ENCODE results near the gene HMCES.

DNA sequence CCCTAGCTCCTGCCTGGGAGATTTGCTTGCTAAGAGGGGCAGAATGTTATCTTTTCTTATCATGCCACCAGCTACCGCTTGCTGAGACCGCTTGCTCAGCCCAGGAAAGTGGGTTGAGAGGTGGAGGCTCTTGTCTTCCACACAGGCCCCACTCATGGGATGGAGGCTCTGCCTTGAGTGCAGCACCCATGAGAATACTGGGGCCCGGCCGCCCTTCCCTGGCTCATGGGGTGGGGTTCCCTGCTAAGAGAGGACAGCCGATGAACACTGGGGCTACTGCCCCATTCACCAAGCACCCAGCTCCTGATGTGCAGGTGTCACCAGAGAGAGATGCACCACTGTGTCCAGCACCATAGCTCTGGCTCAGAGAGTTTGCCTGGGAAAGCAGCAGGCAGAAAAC is 55.2 kb downstream of the HMCES start:
- TF ChIP-seq CTCF (IDR thresholded peaks at IDR 0.05; ENCODE audit: borderline replicate concordance, extremely low read depth, low read length, poor library complexity, severe bottlenecking) (no peak), EZH2 (IDR thresholded peaks at IDR 0.05; ENCODE audit: borderline replicate concordance, low read depth, low read length, severe bottlenecking) (no peak)
